ENCODE data around the gene TIMM9. TPM values are rescaled to one million over a fixed set of nuclear protein-coding genes. Genes with fewer than 3 reads are reported as not detected.
"Not testable (repeated sequence)": the region's sequence is repeated elsewhere in the genome, so short reads cannot be mapped to it uniquely, and the experiment has no call there.

TIMM9 gene
- total and polyA plus RNA-seq, 5 donors from 2014 or later: 23.8 to 83.3 (median 57.1) TPM

- Histone ChIP-seq H3K27me3 (ENCODE audit: control insufficient read depth, insufficient read depth, low read length) (no peaks in the 10 kb centered on the region), H3K27ac (ENCODE audit: insufficient read depth, low read length, poor library complexity, severe bottlenecking) (peak overlapping the region; percentile 93), H3K36me3 (ENCODE audit: control insufficient read depth, insufficient read depth, low read length) (peaks cover 16% of the 10 kb centered on the region), H3K9me3 (ENCODE audit: control insufficient read depth in 2 of 2, low read length in 2 of 2) (no peaks in the 10 kb centered on the region), H3K4me1 (ENCODE audit: control insufficient read depth, insufficient read depth, low read length, poor library complexity, severe bottlenecking) (peaks cover 25% of the 10 kb centered on the region), H3K4me3 (ENCODE audit: low read depth, low read length) (peak overlapping the region; percentile 100)
- H3K27me3 Mint-ChIP-seq: peaks cover 7% of the 10 kb centered on the region
- H3K27ac Mint-ChIP-seq: peak overlapping the region; percentile 93 to 99 (median 95)
- H3K9me3 Mint-ChIP-seq: no peaks in the 10 kb centered on the region
- peak in 1 of 2 donors; percentile 14 for ATAC-seq (ENCODE audit: low read depth in 2 of 2)
- H3K4me3 Mint-ChIP-seq: peak overlapping the region; percentile 84 to 93 (median 92)
- DNase-seq: peak in 1 of 3 donors; percentile 26
- peaks cover 23 to 58% (median 32%) of the 10 kb centered on the region in 4 donors for H3K4me1 Mint-ChIP-seq
- peaks cover 15% of the 10 kb centered on the region for H3K36me3 Mint-ChIP-seq
Measured at GRCh38 chr14:58426670-58427280, 556 bp downstream of the TIMM9 start.

GRCh38 chr14:58416934-58417333, 10.4 kb downstream of the TIMM9 start:
- not testable (repeated sequence) for H3K27me3 Mint-ChIP-seq; ATAC-seq (ENCODE audit: low read depth in 2 of 2); H3K4me3 Mint-ChIP-seq; H3K27ac ChIP-seq (ENCODE audit: insufficient read depth, low read length, poor library complexity, severe bottlenecking); H3K4me3 ChIP-seq (ENCODE audit: low read depth, low read length); DNase-seq; H3K9me3 Mint-ChIP-seq; H3K4me1 ChIP-seq (ENCODE audit: control insufficient read depth, insufficient read depth, low read length, poor library complexity, severe bottlenecking); H3K27me3 ChIP-seq (ENCODE audit: control insufficient read depth, insufficient read depth, low read length); H3K9me3 ChIP-seq (ENCODE audit: control insufficient read depth in 2 of 2, low read length in 2 of 2)
- H3K4me1 Mint-ChIP-seq: peaks cover 11 to 33% (median 21%) of the 10 kb centered on the region in 4 donors
- peak overlapping the region in 1 of 3 donors; percentile 15 for H3K27ac Mint-ChIP-seq
- peaks cover 42% of the 10 kb centered on the region for H3K36me3 Mint-ChIP-seq
- peaks cover 36% of the 10 kb centered on the region for H3K36me3 ChIP-seq (ENCODE audit: control insufficient read depth, insufficient read depth, low read length)

- DNase-seq (no peak), ATAC-seq (ENCODE audit: low read depth in 2 of 2) (no peak)
- H3K4me3 ChIP-seq (ENCODE audit: low read depth, low read length): no peak overlapping the region
- H3K9me3 Mint-ChIP-seq: peaks cover 0 to 1% (median 0%) of the 10 kb centered on the region in 7 donors
- peaks cover 41% of the 10 kb centered on the region for H3K36me3 Mint-ChIP-seq
- H3K4me3 Mint-ChIP-seq: no peak overlapping the region
- H3K4me1 Mint-ChIP-seq: peaks cover 6 to 30% (median 19%) of the 10 kb centered on the region in 4 donors
- no peaks in the 10 kb centered on the region for H3K9me3 ChIP-seq (ENCODE audit: control insufficient read depth in 2 of 2, low read length in 2 of 2)
- H3K27ac ChIP-seq (ENCODE audit: insufficient read depth, low read length, poor library complexity, severe bottlenecking): no peak overlapping the region
- H3K27ac Mint-ChIP-seq: no peak overlapping the region
- no peaks in the 10 kb centered on the region for H3K4me1 ChIP-seq (ENCODE audit: control insufficient read depth, insufficient read depth, low read length, poor library complexity, severe bottlenecking)
- no peaks in the 10 kb centered on the region for H3K27me3 Mint-ChIP-seq
- peaks cover 34% of the 10 kb centered on the region for H3K36me3 ChIP-seq (ENCODE audit: control insufficient read depth, insufficient read depth, low read length)
- no peaks in the 10 kb centered on the region for H3K27me3 ChIP-seq (ENCODE audit: control insufficient read depth, insufficient read depth, low read length)
Measured at GRCh38 chr14:58415636-58416547, 11.4 kb downstream of the TIMM9 start.

GRCh38 chr14:58414845-58415244, 12.5 kb downstream of the TIMM9 start:
- H3K4me1 Mint-ChIP-seq: peaks cover 4 to 27% (median 19%) of the 10 kb centered on the region in 4 donors
- peak in 1 of 3 donors; percentile 10 for DNase-seq

GRCh38 chr14:58408681-58409215, 18.6 kb downstream of the TIMM9 start:
- Mint-ChIP-seq H3K4me1 (peaks cover 0 to 4% (median 1%) of the 10 kb centered on the region in 4 donors), H3K4me3 (no peak overlapping the region), H3K27me3 (no peaks in the 10 kb centered on the region), H3K36me3 (peaks cover 17% of the 10 kb centered on the region), H3K27ac (no peak overlapping the region), H3K9me3 (no peaks in the 10 kb centered on the region)
- no peaks in the 10 kb centered on the region for H3K27me3 ChIP-seq (ENCODE audit: control insufficient read depth, insufficient read depth, low read length)
- no peaks in the 10 kb centered on the region for H3K9me3 ChIP-seq (ENCODE audit: control insufficient read depth in 2 of 2, low read length in 2 of 2)
- H3K27ac ChIP-seq (ENCODE audit: insufficient read depth, low read length, poor library complexity, severe bottlenecking): no peak overlapping the region
- H3K36me3 ChIP-seq (ENCODE audit: control insufficient read depth, insufficient read depth, low read length): peaks cover 32% of the 10 kb centered on the region
- no peaks in the 10 kb centered on the region for H3K4me1 ChIP-seq (ENCODE audit: control insufficient read depth, insufficient read depth, low read length, poor library complexity, severe bottlenecking)
- no peak overlapping the region for H3K4me3 ChIP-seq (ENCODE audit: low read depth, low read length)
- DNase-seq (no peak), ATAC-seq (ENCODE audit: low read depth in 2 of 2) (no peak)

More at GRCh38 chr14:58414845-58415244, 12.5 kb downstream of the TIMM9 start:
- Histone ChIP-seq H3K36me3 (ENCODE audit: control insufficient read depth, insufficient read depth, low read length) (peaks cover 38% of the 10 kb centered on the region), H3K4me1 (ENCODE audit: control insufficient read depth, insufficient read depth, low read length, poor library complexity, severe bottlenecking) (no peaks in the 10 kb centered on the region), H3K27me3 (ENCODE audit: control insufficient read depth, insufficient read depth, low read length) (no peaks in the 10 kb centered on the region), H3K27ac (ENCODE audit: insufficient read depth, low read length, poor library complexity, severe bottlenecking) (no peak overlapping the region), H3K9me3 (ENCODE audit: control insufficient read depth in 2 of 2, low read length in 2 of 2) (no peaks in the 10 kb centered on the region), H3K4me3 (ENCODE audit: low read depth, low read length) (no peak overlapping the region)
- Mint-ChIP-seq H3K27me3 (no peaks in the 10 kb centered on the region), H3K4me3 (no peak overlapping the region), H3K27ac (no peak overlapping the region), H3K9me3 (peaks cover 0 to 1% (median 0%) of the 10 kb centered on the region in 7 donors), H3K36me3 (peaks cover 41% of the 10 kb centered on the region)
- ATAC-seq (ENCODE audit: low read depth in 2 of 2): no peak

- peak in 1 of 3 donors; percentile 34 for DNase-seq
- no peak overlapping the region for H3K27ac Mint-ChIP-seq
- peaks cover 4% of the 10 kb centered on the region for H3K36me3 Mint-ChIP-seq
- peaks cover 4 to 8% (median 6%) of the 10 kb centered on the region in 4 donors for H3K4me1 Mint-ChIP-seq
- Histone ChIP-seq H3K9me3 (ENCODE audit: control insufficient read depth in 2 of 2, low read length in 2 of 2) (no peaks in the 10 kb centered on the region), H3K4me1 (ENCODE audit: control insufficient read depth, insufficient read depth, low read length, poor library complexity, severe bottlenecking) (peaks cover under 1% of the 10 kb centered on the region), H3K4me3 (ENCODE audit: low read depth, low read length) (no peak overlapping the region), H3K27ac (ENCODE audit: insufficient read depth, low read length, poor library complexity, severe bottlenecking) (no peak overlapping the region), H3K27me3 (ENCODE audit: control insufficient read depth, insufficient read depth, low read length) (no peaks in the 10 kb centered on the region), H3K36me3 (ENCODE audit: control insufficient read depth, insufficient read depth, low read length) (no peaks in the 10 kb centered on the region)
- no peak overlapping the region for H3K4me3 Mint-ChIP-seq
- ATAC-seq (ENCODE audit: low read depth in 2 of 2): no peak
- no peaks in the 10 kb centered on the region for H3K27me3 Mint-ChIP-seq
- no peaks in the 10 kb centered on the region for H3K9me3 Mint-ChIP-seq
Measured at GRCh38 chr14:58401587-58401986, 25.7 kb downstream of the TIMM9 start.

- DNase-seq (no peak), ATAC-seq (ENCODE audit: low read depth in 2 of 2) (no peak)
- no peak overlapping the region for H3K27ac ChIP-seq (ENCODE audit: insufficient read depth, low read length, poor library complexity, severe bottlenecking)
- Mint-ChIP-seq H3K27ac (peak overlapping the region in 1 of 3 donors; percentile 38), H3K27me3 (no peaks in the 10 kb centered on the region), H3K4me1 (peaks cover 10 to 15% (median 12%) of the 10 kb centered on the region in 4 donors), H3K36me3 (peaks cover 4% of the 10 kb centered on the region), H3K9me3 (no peaks in the 10 kb centered on the region), H3K4me3 (no peak overlapping the region)
- H3K4me3 ChIP-seq (ENCODE audit: low read depth, low read length): no peak overlapping the region
- no peaks in the 10 kb centered on the region for H3K36me3 ChIP-seq (ENCODE audit: control insufficient read depth, insufficient read depth, low read length)
- H3K9me3 ChIP-seq (ENCODE audit: control insufficient read depth in 2 of 2, low read length in 2 of 2): no peaks in the 10 kb centered on the region
- H3K4me1 ChIP-seq (ENCODE audit: control insufficient read depth, insufficient read depth, low read length, poor library complexity, severe bottlenecking): peaks cover 16% of the 10 kb centered on the region
- no peaks in the 10 kb centered on the region for H3K27me3 ChIP-seq (ENCODE audit: control insufficient read depth, insufficient read depth, low read length)
Measured at GRCh38 chr14:58398895-58399294, 28.4 kb downstream of the TIMM9 start.
